GM12875 (cell line): ENCODE data around the gene MMRN2.
"Not testable (repeated sequence)": the region's sequence is repeated elsewhere in the genome, so short reads cannot be mapped to it uniquely, and the experiment has no call there.

ENCODE experiments used
- H3K4me3 ChIP-seq: one replicate; pipeline ENCODE4 v1.5.1; 2011; ENCODE audit warnings: low read depth, low read length, control low read depth
- CTCF ChIP-seq: IDR thresholded peaks from 2 replicates; pipeline ENCODE4 v1.5.1; 2011; ENCODE audit warnings: low read depth, mild to moderate bottlenecking, control low read depth, inconsistent platforms, low read length, moderate library complexity, borderline replicate concordance; ENCODE audit not compliant: insufficient read depth

The MMRN2 gene

DNA sequence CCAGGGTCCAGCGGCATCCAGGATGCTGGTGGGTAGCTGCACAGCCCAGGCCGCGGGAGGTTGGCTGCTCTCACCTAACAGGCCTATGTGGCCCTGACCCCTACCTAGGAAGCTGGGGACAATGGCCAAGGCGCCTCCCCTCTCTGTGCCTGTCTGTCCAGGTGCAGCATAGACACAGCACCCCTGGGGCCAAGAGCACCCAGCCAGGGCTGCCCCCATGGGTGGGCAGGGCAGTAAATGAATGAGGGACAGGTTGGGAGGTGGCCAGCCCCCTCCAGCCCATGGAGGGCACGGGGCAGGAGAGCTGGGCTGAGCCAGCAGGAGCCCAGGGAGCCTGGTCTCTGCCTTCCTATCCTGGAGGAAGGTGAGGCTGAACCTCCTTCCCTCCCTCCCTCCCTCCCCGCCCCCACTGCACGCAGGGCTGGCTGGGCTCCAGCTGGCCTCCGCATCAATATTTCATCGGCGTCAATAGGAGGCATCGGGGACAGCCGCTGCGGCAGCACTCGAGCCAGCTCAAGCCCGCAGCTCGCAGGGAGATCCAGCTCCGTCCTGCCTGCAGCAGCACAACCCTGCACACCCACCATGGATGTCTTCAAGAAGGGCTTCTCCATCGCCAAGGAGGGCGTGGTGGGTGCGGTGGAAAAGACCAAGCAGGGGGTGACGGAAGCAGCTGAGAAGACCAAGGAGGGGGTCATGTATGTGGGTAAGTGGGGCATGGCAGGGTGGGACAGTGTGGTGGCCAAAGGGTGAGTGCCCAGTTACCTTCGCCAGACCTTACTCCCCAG is 893 bp upstream of the MMRN2 start, which contains the start of gene SNCG:
TSS of gene SNCG (plus strand) at position 484 of the 785 bp plus-strand sequence. CDS start at position 583, 99 bp downstream.
- TF ChIP-seq CTCF = no peak
- H3K4me3 ChIP-seq = no peak within 1 kb of the TSS

- H3K4me3 ChIP-seq = no peak overlapping the region
These were observed 467 bp downstream of the MMRN2 start for GRCh38 chr10:86956848-86957448.

GRCh38 chr10:86956195-86956847 is 1.1 kb downstream of the MMRN2 start:
- H3K4me3 ChIP-seq = no peak overlapping the region
- TF ChIP-seq CTCF = no peak

More at GRCh38 chr10:86956848-86957448, 467 bp downstream of the MMRN2 start:
- TF ChIP-seq CTCF = no peak

DNA sequence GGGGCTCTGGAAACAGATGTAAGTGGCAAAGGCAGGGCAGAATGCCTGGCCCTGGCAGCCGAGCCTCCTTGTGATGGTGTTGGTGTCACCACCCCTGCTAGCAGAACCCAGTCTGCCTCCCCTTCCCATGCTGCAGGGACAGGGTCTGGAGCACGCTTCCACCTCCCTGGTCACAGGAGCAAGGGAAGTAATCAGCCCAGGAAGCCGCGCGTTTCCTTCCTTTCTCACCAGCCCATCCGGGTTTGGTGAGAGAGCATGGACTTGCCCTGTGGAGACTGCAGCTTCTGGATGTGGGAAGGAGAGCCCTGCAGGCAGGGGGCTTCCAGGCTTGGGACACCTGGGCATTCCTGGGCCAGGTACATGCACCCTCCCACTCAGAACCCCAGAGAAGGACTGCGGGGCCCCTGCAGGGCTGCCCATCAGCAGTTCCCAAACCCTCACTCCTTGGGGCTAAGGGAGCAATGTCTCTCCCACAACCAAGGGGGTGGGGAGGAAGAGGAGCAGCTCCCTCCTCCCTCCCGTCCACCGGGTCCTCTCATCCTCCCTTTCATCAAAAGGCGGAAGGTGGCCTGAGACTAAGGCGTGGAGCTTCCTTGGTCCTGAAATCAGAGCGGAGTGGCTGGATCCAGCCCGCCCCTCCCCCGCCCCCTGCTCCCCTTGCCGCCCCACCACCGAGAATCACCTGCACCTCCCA is 1.8 kb downstream of the MMRN2 start:
- no peak for TF ChIP-seq CTCF
- no peak overlapping the region for H3K4me3 ChIP-seq

DNA sequence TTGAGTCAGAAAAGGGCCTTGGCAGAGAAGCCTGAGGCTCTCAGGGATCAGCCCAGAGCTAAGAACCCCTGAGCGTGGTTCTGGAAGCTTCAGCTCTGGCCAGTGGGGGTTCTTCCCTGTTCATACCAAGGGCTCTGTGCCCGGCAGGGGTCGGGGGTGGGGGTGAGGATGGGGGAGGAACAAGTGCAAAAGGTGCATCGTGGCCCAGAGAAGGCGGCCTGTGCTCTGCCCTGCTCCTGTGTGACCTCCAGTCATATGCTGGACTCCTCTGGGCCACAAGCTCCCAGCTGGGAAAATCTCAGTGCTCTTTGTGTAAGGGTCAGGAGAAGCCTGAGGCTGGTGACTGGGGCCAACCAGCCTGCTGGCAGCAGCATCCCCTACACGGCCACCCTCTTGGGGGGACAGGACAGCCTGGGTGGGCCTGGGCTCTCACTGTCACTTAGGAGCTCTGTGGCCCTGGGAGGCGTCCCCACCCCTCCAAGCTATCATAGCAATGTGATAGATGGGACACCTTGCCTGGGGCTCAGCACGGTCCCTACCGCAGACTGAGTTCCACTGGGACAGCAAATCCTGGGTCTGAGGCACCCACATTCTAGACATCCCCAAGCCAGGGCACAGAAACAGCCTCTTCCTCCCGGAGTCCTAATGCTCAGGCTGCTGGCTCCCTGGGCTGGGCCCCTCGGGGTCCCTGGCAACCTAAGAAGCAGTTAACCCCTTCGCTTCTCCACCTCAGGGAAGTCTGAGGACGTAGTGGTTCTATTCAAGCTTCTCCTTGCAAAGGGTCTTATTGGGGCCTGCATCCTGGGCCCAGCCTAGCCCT is 2.5 kb downstream of the MMRN2 start:
- no peak overlapping the region for H3K4me3 ChIP-seq
- no peak for TF ChIP-seq CTCF

- TF ChIP-seq CTCF = no peak
- no peak overlapping the region for H3K4me3 ChIP-seq
These were observed 3.4 kb downstream of the MMRN2 start for GRCh38 chr10:86953747-86954680.

GRCh38 chr10:86952697-86953096 is 4.7 kb downstream of the MMRN2 start:
- H3K4me3 ChIP-seq = not testable (repeated sequence)
